Measurements from ENCODE around the gene C16orf78. TPM values are rescaled to one million over a fixed set of nuclear protein-coding genes. Genes with fewer than 3 reads are reported as not detected.

C16orf78 gene
- polyA plus RNA-seq, 3 donors = not detected

DNA sequence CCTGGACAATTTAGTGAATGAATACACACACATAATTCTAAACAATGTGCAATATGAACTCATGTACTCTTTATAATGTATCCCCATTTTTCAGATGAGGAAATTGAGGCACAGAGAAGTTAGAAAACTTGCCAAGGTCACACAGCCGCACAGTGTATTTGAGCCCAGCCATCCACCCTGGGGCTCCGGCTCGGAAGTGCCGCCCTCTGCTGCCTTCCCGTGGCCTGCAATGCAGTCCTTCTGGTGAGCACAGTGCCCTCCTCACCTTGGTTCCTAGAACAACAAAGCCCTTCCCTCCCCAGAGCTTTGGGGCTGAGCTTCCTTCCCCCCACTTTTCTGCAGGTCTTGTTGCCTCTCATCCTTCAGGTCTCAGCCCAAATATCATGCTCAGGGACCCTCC is 63.7 kb downstream of the C16orf78 start:
- no peak for DNase-seq
- Mint-ChIP-seq H3K9me3 (no peaks in the 10 kb centered on the region), H3K4me3 (no peak overlapping the region), H3K36me3 (no peaks in the 10 kb centered on the region), H3K4me1 (peaks cover 13% of the 10 kb centered on the region), H3K27ac (no peak overlapping the region), H3K27me3 (ENCODE audit: low read depth in 3 of 3) (peaks cover 5 to 11% (median 5%) of the 10 kb centered on the region in 3 donors)
- no peak overlapping the region for H3K9ac ChIP-seq (ENCODE audit: insufficient read depth, low read length, poor library complexity, severe bottlenecking)
- intact Hi-C loops (cut with micrococcal nuclease) = no loop called here
- H3K36me3 ChIP-seq (replicated peaks in 1 of 2; ENCODE audit: control insufficient read depth in 1 of 2, insufficient read depth in 2 of 2, low read length in 2 of 2) = no peaks in the 10 kb centered on the region
- no peaks in the 10 kb centered on the region for H3K27me3 ChIP-seq (ENCODE audit: control insufficient read depth in 2 of 2, insufficient read depth in 2 of 2, low read length in 2 of 2)
- WGBS (ENCODE audit: insufficient coverage) = 80% methylated on average over 3 of the region's 5 CpGs
- no peaks in the 10 kb centered on the region for H4K20me1 ChIP-seq (ENCODE audit: insufficient read depth, low read length)
- H3K27ac ChIP-seq (ENCODE audit: low read depth in 1 of 2, low read length in 2 of 2) = no peak overlapping the region
- no peak overlapping the region for H2AFZ ChIP-seq (ENCODE audit: insufficient read depth, low read depth, low read length, poor library complexity, severe bottlenecking)
- no peaks in the 10 kb centered on the region for H3K79me2 ChIP-seq (ENCODE audit: insufficient read depth, low read length)
- no peak overlapping the region for H3K4me3 ChIP-seq (replicated peaks in 1 of 3; ENCODE audit: low read depth in 2 of 3, low read length in 3 of 3)
- no peak overlapping the region for H3K4me2 ChIP-seq (replicated peaks; ENCODE audit: extremely low read depth, low read length, poor library complexity, severe bottlenecking)
- TF ChIP-seq, protein P1, sequence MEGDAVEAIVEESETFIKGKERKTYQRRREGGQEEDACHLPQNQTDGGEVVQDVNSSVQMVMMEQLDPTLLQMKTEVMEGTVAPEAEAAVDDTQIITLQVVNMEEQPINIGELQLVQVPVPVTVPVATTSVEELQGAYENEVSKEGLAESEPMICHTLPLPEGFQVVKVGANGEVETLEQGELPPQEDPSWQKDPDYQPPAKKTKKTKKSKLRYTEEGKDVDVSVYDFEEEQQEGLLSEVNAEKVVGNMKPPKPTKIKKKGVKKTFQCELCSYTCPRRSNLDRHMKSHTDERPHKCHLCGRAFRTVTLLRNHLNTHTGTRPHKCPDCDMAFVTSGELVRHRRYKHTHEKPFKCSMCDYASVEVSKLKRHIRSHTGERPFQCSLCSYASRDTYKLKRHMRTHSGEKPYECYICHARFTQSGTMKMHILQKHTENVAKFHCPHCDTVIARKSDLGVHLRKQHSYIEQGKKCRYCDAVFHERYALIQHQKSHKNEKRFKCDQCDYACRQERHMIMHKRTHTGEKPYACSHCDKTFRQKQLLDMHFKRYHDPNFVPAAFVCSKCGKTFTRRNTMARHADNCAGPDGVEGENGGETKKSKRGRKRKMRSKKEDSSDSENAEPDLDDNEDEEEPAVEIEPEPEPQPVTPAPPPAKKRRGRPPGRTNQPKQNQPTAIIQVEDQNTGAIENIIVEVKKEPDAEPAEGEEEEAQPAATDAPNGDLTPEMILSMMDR (IDR thresholded peaks at IDR 0.05) = no peak
- peaks cover 5 to 6% of the 10 kb centered on the region in 2 donors for H3K4me1 ChIP-seq (ENCODE audit: control insufficient read depth in 1 of 2, insufficient read depth in 2 of 2, low read length in 2 of 2)
- H3K9me3 ChIP-seq (replicated peaks in 1 of 2; ENCODE audit: control insufficient read depth in 1 of 2, insufficient read depth in 1 of 2, low read length in 2 of 2) = no peaks in the 10 kb centered on the region

DNA sequence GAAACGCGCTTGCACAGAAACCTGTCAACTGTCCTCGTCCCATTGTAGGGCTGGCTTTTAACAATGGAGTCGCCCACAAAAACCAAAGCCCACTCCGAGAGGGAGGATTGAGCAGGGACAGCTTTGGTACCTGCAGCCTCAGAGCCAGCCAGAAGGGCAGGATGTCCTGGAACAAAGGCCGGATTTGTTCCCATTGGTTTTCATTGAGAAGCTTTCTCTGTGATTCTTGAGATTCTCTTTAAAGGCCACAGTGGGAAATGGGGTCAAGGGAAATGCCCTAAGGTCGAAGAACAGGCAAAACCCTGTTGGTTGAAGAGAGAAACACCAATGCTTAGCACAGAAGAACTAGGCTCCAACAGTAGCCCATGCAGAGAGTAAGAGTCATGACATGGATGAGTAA is 65.4 kb downstream of the C16orf78 start:
- Histone ChIP-seq H3K79me2 (ENCODE audit: insufficient read depth, low read length) (no peaks in the 10 kb centered on the region), H3K9me3 (replicated peaks in 1 of 2; ENCODE audit: control insufficient read depth in 1 of 2, insufficient read depth in 1 of 2, low read length in 2 of 2) (no peaks in the 10 kb centered on the region), H3K4me3 (replicated peaks in 1 of 3; ENCODE audit: low read depth in 2 of 3, low read length in 3 of 3) (no peak overlapping the region), H4K20me1 (ENCODE audit: insufficient read depth, low read length) (no peaks in the 10 kb centered on the region), H3K4me1 (ENCODE audit: control insufficient read depth in 1 of 2, insufficient read depth in 2 of 2, low read length in 2 of 2) (peaks cover 5 to 6% of the 10 kb centered on the region in 2 donors), H3K27me3 (ENCODE audit: control insufficient read depth in 2 of 2, insufficient read depth in 2 of 2, low read length in 2 of 2) (no peaks in the 10 kb centered on the region), H3K9ac (ENCODE audit: insufficient read depth, low read length, poor library complexity, severe bottlenecking) (no peak overlapping the region), H3K4me2 (replicated peaks; ENCODE audit: extremely low read depth, low read length, poor library complexity, severe bottlenecking) (no peak overlapping the region), H3K36me3 (replicated peaks in 1 of 2; ENCODE audit: control insufficient read depth in 1 of 2, insufficient read depth in 2 of 2, low read length in 2 of 2) (no peaks in the 10 kb centered on the region), H3K27ac (ENCODE audit: low read depth in 1 of 2, low read length in 2 of 2) (no peak overlapping the region), H2AFZ (ENCODE audit: insufficient read depth, low read depth, low read length, poor library complexity, severe bottlenecking) (no peak overlapping the region)
- no peak overlapping the region for H3K27ac Mint-ChIP-seq
- peaks cover 6 to 11% (median 6%) of the 10 kb centered on the region in 3 donors for H3K27me3 Mint-ChIP-seq (ENCODE audit: low read depth in 3 of 3)
- H3K4me1 Mint-ChIP-seq = peaks cover 15% of the 10 kb centered on the region
- TF ChIP-seq, protein P1 (IDR thresholded peaks at IDR 0.05) = no peak
- intact Hi-C loops (cut with micrococcal nuclease) = no loop called here
- H3K4me3 Mint-ChIP-seq = no peak overlapping the region
- 91% methylated on average over 6 of the region's 7 CpGs for WGBS (ENCODE audit: insufficient coverage)
- H3K9me3 Mint-ChIP-seq = no peaks in the 10 kb centered on the region
- DNase-seq = no peak
- H3K36me3 Mint-ChIP-seq = no peaks in the 10 kb centered on the region
